HG03457 (cell line): ENCODE measurements around the gene KIAA0586.
A peak's percentile ranks its signal among the peaks of the same experiment; 100 is the strongest.
"Not testable (repeated sequence)": the region's sequence is repeated elsewhere in the genome, so short reads cannot be mapped to it uniquely, and the experiment has no call there.

Source experiments
- ATAC-seq: cut with Tn5 transposase; IDR thresholded peaks from one replicate; pipeline ENCODE4 v1.9.1; 2021; ENCODE audit warnings: moderate number of reproducible peaks; ENCODE audit not compliant: unreplicated experiment

Gene KIAA0586

GRCh38 chr14:58427281-58428117 is at the start of gene KIAA0586, which contains the start of gene TIMM9:
TSS of gene KIAA0586 (plus strand) at chr14:58427719. CDS start at chr14:58428265, 546 bp downstream.
TSS of gene TIMM9 (minus strand) at chr14:58427531. CDS start at chr14:58411945, 15,586 bp downstream.
- ATAC-seq: peak; percentile 89

GRCh38 chr14:58390830-58391229 is 36.7 kb upstream of the KIAA0586 start:
- no peak for ATAC-seq

GRCh38 chr14:58395562-58395811 is 32.0 kb upstream of the KIAA0586 start:
- no peak for ATAC-seq

- peak; percentile 85 for ATAC-seq
Measured at GRCh38 chr14:58395812-58396788, 31.4 kb upstream of the KIAA0586 start, which contains the start of gene TOMM20L. TSS of gene TOMM20L (plus strand) at chr14:58395930. CDS start at chr14:58395958, 28 bp downstream.

GRCh38 chr14:58397156-58397555 is 30.4 kb upstream of the KIAA0586 start:
- no peak for ATAC-seq

GRCh38 chr14:58398495-58398894 is 29.0 kb upstream of the KIAA0586 start:
- ATAC-seq: no peak

GRCh38 chr14:58398895-58399294 is 28.6 kb upstream of the KIAA0586 start:
- no peak for ATAC-seq

- no peak for ATAC-seq
Measured at GRCh38 chr14:58401587-58401986, 25.9 kb upstream of the KIAA0586 start.

GRCh38 chr14:58408681-58409215 is 18.8 kb upstream of the KIAA0586 start:
- no peak for ATAC-seq

- no peak for ATAC-seq
Measured at GRCh38 chr14:58414845-58415244, 12.7 kb upstream of the KIAA0586 start.

- no peak for ATAC-seq
Measured at GRCh38 chr14:58415636-58416547, 11.6 kb upstream of the KIAA0586 start.

- ATAC-seq: not testable (repeated sequence)
Measured at GRCh38 chr14:58416934-58417333, 10.6 kb upstream of the KIAA0586 start.

- peak; percentile 20 for ATAC-seq
Measured at GRCh38 chr14:58426670-58427280, 744 bp upstream of the KIAA0586 start.

GRCh38 chr14:58428118-58428683 is 682 bp downstream of the KIAA0586 start:
- ATAC-seq: no peak

GRCh38 chr14:58430156-58430555 is 2.6 kb downstream of the KIAA0586 start:
- no peak for ATAC-seq

GRCh38 chr14:58439476-58439875 is 12.0 kb downstream of the KIAA0586 start:
- ATAC-seq: no peak

GRCh38 chr14:58444627-58445026 is 17.1 kb downstream of the KIAA0586 start:
- ATAC-seq: no peak

- ATAC-seq: no peak
Measured at GRCh38 chr14:58455593-58456265, 28.2 kb downstream of the KIAA0586 start.

- no peak for ATAC-seq
Measured at GRCh38 chr14:58460772-58461171, 33.3 kb downstream of the KIAA0586 start.
